ENCODE measurements around the gene CMIP.

The CMIP gene

GRCh38 chr16:81495321-81496234 is 51.0 kb downstream of the CMIP start:
- no peak for DNase-seq (ENCODE audit: low spot score)

GRCh38 chr16:81496321-81496720 is 51.7 kb downstream of the CMIP start:
- no peak for DNase-seq (ENCODE audit: low spot score)

- no peak for DNase-seq (ENCODE audit: low spot score)
Measured at GRCh38 chr16:81496742-81497141, 52.1 kb downstream of the CMIP start.

- DNase-seq (ENCODE audit: low spot score): no peak
Measured at GRCh38 chr16:81497690-81498089, 53.1 kb downstream of the CMIP start.

- DNase-seq (ENCODE audit: low spot score): no peak
Measured at GRCh38 chr16:81498351-81498750, 53.7 kb downstream of the CMIP start.

DNA sequence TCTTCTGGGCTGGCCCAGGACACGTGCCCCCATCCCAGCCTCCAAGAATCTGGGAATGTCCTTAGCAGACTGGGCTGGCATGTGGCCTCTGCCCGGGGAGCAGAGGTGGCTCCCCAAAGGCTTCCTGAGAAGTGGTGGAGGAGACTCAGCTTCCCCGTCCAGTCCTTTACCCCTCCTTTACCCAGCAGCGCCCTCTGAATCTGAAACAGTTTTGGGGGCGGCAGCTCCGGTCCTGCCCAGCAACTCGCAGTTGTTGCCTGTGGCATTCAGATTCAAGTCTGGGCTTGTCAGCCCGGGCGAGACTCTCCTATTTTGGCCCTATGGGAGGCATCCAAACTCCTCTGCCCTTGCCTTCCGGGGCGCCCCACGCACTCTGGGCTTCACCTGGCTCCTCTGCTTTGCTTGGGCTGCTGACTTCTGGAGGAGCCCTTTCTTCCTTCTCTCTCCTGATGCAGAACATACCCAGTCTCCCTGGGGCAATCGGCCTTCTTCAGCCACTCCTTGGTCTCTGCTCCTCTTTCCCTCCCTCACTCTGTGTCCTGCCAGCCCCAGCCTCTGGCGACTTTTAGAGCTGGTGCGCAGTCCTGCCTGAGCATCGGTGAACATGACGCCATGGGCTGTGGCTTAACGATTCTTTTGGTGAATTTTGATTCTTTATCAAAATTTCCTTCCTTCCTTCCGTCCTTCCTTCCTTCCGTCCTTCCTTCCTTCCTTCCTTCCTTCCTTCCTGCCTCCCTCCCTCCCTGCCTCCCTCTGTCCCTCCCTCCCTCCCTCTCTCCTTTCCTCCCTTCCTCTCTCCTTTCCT is 55.2 kb downstream of the CMIP start:
- DNase-seq (ENCODE audit: low spot score): no peak

- no peak for DNase-seq (ENCODE audit: low spot score)
Measured at GRCh38 chr16:81500833-81501521, 56.4 kb downstream of the CMIP start.

- no peak for DNase-seq (ENCODE audit: low spot score)
Measured at GRCh38 chr16:81502396-81503070, 57.9 kb downstream of the CMIP start.

- no peak for DNase-seq (ENCODE audit: low spot score)
Measured at GRCh38 chr16:81505011-81505661, 60.5 kb downstream of the CMIP start.

GRCh38 chr16:81509404-81509803 is 64.8 kb downstream of the CMIP start:
- no peak for DNase-seq (ENCODE audit: low spot score)

GRCh38 chr16:81510016-81510415 is 65.4 kb downstream of the CMIP start:
- DNase-seq (ENCODE audit: low spot score): no peak

DNA sequence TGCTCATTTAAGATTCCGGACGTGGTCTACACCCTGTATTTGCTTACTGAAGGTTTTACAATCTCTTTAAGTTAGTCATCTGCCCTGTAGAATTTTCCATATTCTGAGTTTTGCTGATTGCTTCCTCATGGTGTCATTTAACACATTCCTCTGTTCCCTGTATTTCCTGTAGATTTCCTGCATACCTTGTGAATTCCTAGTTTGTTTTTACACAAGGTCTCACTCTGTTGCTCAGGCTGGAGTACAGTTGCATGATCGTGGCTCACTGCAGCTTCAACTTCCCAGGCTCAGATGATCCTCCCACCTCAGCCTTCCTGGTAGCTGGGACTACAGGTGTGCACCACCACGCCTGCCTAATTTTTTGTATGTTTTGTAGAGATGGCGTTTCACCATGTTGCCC is 66.8 kb downstream of the CMIP start:
- no peak for DNase-seq (ENCODE audit: low spot score)

- peak; percentile 83 for DNase-seq (ENCODE audit: low spot score)
Measured at GRCh38 chr16:81513204-81514040, 68.8 kb downstream of the CMIP start.

DNA sequence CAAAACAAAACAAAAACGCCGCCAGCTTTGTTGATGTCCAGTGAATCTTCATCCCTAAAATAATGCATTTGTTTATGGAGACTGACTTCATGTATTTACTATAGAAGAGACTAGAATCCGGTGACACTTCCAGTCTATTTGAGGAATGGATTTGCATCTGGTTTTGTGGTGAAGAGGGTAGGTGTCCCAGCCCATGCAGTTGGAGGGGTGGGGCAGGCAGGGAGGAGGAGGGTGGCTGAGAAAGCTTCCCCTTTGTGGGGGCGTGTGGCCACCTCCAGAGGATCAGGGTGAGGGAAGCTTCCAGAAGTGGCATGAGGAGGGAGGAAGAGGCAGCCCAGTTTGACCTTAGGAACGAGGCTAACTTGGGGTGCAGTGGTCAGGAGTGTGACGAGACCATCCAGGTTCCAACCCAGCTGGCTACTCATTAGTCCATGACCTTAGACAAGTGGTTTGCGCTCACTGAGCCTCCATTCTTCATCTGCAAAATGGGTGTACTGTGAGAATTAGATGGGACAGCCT is 69.5 kb downstream of the CMIP start:
- DNase-seq (ENCODE audit: low spot score): no peak

DNA sequence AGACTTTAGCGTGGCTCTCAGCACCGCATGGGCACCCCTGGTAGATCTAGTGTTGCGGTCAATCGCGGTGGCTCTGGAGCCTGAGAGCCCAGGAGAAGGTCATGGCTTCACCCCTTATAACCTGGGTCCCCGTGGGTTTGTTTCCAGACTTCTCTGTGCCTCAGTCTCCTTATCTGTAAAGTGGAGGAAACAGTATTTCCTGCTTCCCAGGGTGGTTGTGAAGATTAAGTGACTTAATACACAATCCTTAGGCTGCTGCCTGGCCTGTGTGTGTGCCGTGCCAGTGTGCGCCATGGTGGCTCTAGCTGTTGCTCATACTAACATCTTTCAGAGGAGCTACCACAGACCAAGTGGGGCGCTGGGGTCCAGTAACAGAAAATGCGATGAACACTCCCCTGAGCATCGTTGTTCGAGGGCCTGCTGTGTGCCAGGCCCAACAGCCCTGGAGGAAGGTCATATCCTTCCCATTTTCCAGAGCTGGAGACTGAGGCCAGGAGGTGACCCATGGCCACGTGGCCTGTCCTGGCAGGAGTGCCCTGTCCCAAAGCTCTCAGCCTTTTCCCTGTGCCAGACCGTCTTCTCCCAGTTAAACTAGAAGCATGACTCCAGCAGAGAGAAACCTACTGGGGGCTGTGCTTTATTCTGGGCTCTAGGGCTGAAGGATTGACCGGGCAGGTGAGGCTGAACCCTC is 70.1 kb downstream of the CMIP start:
- DNase-seq (ENCODE audit: low spot score): no peak

- DNase-seq (ENCODE audit: low spot score): no peak
Measured at GRCh38 chr16:81515281-81515680, 70.7 kb downstream of the CMIP start.

- no peak for DNase-seq (ENCODE audit: low spot score)
Measured at GRCh38 chr16:81515721-81516120, 71.1 kb downstream of the CMIP start.

- no peak for DNase-seq (ENCODE audit: low spot score)
Measured at GRCh38 chr16:81516478-81517149, 72.0 kb downstream of the CMIP start.

DNA sequence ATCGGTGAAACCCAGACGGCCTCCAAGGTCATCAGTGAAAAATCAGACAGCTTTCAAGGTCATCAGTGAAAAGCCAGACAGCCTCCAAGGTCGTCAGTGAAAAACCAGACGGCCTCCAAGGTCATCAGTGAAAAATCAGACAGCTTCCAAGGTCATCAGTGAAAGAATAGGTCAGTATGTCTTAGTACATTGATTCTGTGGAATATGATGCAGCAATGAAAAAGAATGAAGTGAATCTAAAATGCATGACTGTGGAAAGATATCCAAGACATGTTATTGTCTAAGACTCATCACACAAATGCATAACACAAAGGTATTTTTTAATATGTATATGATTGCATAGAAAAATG is 72.5 kb downstream of the CMIP start:
- DNase-seq (ENCODE audit: low spot score): no peak
